PC-3 (cell line): ENCODE data around the gene TMEM108. TPM values are rescaled to one million over a fixed set of nuclear protein-coding genes. Genes with fewer than 3 reads are reported as not detected.

ENCODE experiments used
- ATAC-seq: fragments of 200-7000 bp; cut with Tn5 transposase; 2 replicates; pipeline ENCODE4 v1.9.1; 2020; ENCODE audit warnings: mild to moderate bottlenecking, moderate library complexity
- BruUV-seq: library from RNA; stranded (reverse); fragments of 400-500 nt; replicated peaks from 2 replicates; lab custom pipeline; 2021; lab: Mats Ljungman, UMichigan
- CTCF ChIA-PET: fragments of 300-600 bp; sonication (Branson Sonifier 250); formaldehyde crosslinking; loops from one replicate; lab custom pipeline; 2022; ENCODE audit warnings: antibody characterized with exemption; lab: Charles Lee
- POLR2A ChIA-PET: fragments of 300-600 bp; sonication (Branson Sonifier 250); formaldehyde crosslinking; loops from one replicate; lab custom pipeline; 2022; ENCODE audit warnings: antibody characterized with exemption; ENCODE audit not compliant: unreplicated experiment; lab: Charles Lee
- DNase-seq: peaks from one replicate; pipeline ENCODE4 v3.0.0-alpha.2; 2015
- H2AFZ ChIP-seq: fragments of 300-600 bp; sonication (generic); 2 replicates; pipeline ENCODE4 v1.6.0; 2016; ENCODE audit warnings: antibody characterized with exemption, low read length
- H3F3A ChIP-seq: fragments of 300-600 bp; sonication (generic); one replicate; pipeline ENCODE4 v1.6.0; 2017; ENCODE audit warnings: antibody characterized with exemption, low read length, control low read depth, mild to moderate bottlenecking; ENCODE audit not compliant: unreplicated experiment
- H3K27ac ChIP-seq: fragments of 300-600 bp; sonication (generic); 2 replicates; pipeline ENCODE4 v1.5.1; 2016; ENCODE audit warnings: mild to moderate bottlenecking, low read length
- H3K27me3 ChIP-seq: fragments of 300-600 bp; sonication (generic); 2 replicates; pipeline ENCODE4 v1.6.1; 2016; ENCODE audit warnings: low read length, mixed read lengths
- H3K36me3 ChIP-seq: fragments of 300-600 bp; sonication (generic); 2 replicates; pipeline ENCODE4 v1.6.1; 2016; ENCODE audit warnings: low read depth, mixed run types, low read length, mixed read lengths
- H3K4me1 ChIP-seq: fragments of 300-600 bp; sonication (generic); 2 replicates; pipeline ENCODE4 v1.5.1; 2016; ENCODE audit warnings: low read length; ENCODE audit not compliant: insufficient read depth
- H3K4me2 ChIP-seq: fragments of 300-600 bp; sonication (generic); 2 replicates; pipeline ENCODE4 v1.6.0; 2016; ENCODE audit warnings: low read length
- H3K4me3 ChIP-seq: fragments of 300-600 bp; sonication (generic); 2 replicates; pipeline ENCODE4 v1.5.1; 2016; ENCODE audit warnings: mild to moderate bottlenecking, low read length, mixed read lengths
- H3K79me2 ChIP-seq: fragments of 300-600 bp; sonication (generic); 2 replicates; pipeline ENCODE4 v1.6.1; 2017; ENCODE audit warnings: low read length, mixed read lengths
- H3K9ac ChIP-seq: fragments of 300-600 bp; sonication (generic); 2 replicates; pipeline ENCODE4 v1.6.0; 2016; ENCODE audit warnings: mild to moderate bottlenecking, low read length
- H3K9me2 ChIP-seq: fragments of 300-600 bp; sonication (generic); replicated peaks from 2 replicates; pipeline ENCODE4 v1.6.1; 2016; ENCODE audit warnings: mixed run types, low read length, mixed read lengths
- H3K9me3 ChIP-seq: fragments of 300-600 bp; sonication (generic); 2 replicates; pipeline ENCODE4 v1.6.1; 2016; ENCODE audit warnings: low read length, mixed read lengths
- H4K20me1 ChIP-seq: fragments of 300-600 bp; sonication (generic); 2 replicates; pipeline ENCODE4 v1.6.1; 2016; ENCODE audit warnings: low read length, mixed read lengths
- EZH2 ChIP-seq: fragments of 300-600 bp; sonication (generic); IDR thresholded peaks from one replicate; pipeline ENCODE4 v1.6.1; 2017; ENCODE audit warnings: antibody characterized with exemption, mild to moderate bottlenecking, low read length; ENCODE audit not compliant: unreplicated experiment
- EZH2phosphoT487 ChIP-seq: fragments of 300-600 bp; sonication (generic); IDR thresholded peaks from 2 replicates; pipeline ENCODE4 v1.6.1; 2018; ENCODE audit warnings: mild to moderate bottlenecking, antibody characterized with exemption, low read length, borderline replicate concordance
- intact Hi-C: fragments of 100-400 bp; cut with micrococcal nuclease; formaldehyde crosslinking; loops from 2 replicates; pipeline ENCODE4 v1.9.0; 2023
- total RNA-seq: library from RNA; depleted of rRNA; stranded (reverse); fragments of >200 nt; gene quantifications from 2 replicates; pipeline ENCODE4 v1.2.3, GENCODE V29; 2014
- TF ChIP-seq, protein P1 (sequence below): fragments of 300-600 bp; sonication (generic); conservative IDR thresholded peaks from 2 replicates; pipeline ENCODE4 v1.5.1; 2017; ENCODE audit warnings: antibody characterized with exemption, low read depth, mild to moderate bottlenecking, low read length

TMEM108 gene
- total RNA-seq, 1 experiment from 2014 or later: not detected

DNA sequence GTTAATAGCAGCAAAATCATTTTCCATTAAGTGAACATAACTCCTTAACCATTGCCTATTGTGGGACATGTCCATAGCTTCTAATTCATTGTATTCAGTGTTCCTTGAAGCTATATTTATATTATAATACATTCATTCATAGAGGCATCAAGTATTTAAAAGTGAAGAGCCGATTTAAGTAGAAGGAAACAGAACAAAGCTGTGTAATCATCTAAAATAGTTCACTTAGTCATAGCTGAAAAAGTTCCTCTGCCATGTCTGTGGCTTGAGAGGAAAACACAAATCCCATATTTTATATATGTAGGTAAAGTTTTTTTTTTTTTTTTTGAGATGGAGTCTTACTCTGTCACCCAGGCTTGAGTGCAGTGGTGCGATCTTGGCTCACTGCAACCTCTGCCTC lies 54.5 kb downstream of the TMEM108 start:
- POLR2A ChIA-PET: no interaction called here
- Histone ChIP-seq H3K4me2 (no peak overlapping the region), H3K36me3 (no peaks in the 10 kb centered on the region), H3K27me3 (no peaks in the 10 kb centered on the region), H3F3A (no peaks in the 10 kb centered on the region), H2AFZ (no peak overlapping the region), H4K20me1 (no peaks in the 10 kb centered on the region), H3K27ac (no peak overlapping the region), H3K9me3 (no peaks in the 10 kb centered on the region), H3K4me3 (no peak overlapping the region), H3K4me1 (no peaks in the 10 kb centered on the region), H3K9ac (no peak overlapping the region), H3K9me2 (no peaks in the 10 kb centered on the region), H3K79me2 (no peaks in the 10 kb centered on the region)
- TF ChIP-seq EZH2 (no peak), EZH2phosphoT487 (no peak)
- TF ChIP-seq, protein P1, sequence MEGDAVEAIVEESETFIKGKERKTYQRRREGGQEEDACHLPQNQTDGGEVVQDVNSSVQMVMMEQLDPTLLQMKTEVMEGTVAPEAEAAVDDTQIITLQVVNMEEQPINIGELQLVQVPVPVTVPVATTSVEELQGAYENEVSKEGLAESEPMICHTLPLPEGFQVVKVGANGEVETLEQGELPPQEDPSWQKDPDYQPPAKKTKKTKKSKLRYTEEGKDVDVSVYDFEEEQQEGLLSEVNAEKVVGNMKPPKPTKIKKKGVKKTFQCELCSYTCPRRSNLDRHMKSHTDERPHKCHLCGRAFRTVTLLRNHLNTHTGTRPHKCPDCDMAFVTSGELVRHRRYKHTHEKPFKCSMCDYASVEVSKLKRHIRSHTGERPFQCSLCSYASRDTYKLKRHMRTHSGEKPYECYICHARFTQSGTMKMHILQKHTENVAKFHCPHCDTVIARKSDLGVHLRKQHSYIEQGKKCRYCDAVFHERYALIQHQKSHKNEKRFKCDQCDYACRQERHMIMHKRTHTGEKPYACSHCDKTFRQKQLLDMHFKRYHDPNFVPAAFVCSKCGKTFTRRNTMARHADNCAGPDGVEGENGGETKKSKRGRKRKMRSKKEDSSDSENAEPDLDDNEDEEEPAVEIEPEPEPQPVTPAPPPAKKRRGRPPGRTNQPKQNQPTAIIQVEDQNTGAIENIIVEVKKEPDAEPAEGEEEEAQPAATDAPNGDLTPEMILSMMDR: no peak
- CTCF ChIA-PET: no interaction called here
- DNase-seq (no peak), ATAC-seq (no peak)
- intact Hi-C loops: no loop called here
- BruUV-seq: no TSS peak

- TF ChIP-seq, protein P1: no peak
- no peak for TF ChIP-seq EZH2phosphoT487
- TF ChIP-seq EZH2: no peak
- CTCF ChIA-PET: no interaction called here
- intact Hi-C loops: no loop called here
These were observed 55.2 kb downstream of the TMEM108 start for GRCh38 chr3:133093366-133093765.

DNA sequence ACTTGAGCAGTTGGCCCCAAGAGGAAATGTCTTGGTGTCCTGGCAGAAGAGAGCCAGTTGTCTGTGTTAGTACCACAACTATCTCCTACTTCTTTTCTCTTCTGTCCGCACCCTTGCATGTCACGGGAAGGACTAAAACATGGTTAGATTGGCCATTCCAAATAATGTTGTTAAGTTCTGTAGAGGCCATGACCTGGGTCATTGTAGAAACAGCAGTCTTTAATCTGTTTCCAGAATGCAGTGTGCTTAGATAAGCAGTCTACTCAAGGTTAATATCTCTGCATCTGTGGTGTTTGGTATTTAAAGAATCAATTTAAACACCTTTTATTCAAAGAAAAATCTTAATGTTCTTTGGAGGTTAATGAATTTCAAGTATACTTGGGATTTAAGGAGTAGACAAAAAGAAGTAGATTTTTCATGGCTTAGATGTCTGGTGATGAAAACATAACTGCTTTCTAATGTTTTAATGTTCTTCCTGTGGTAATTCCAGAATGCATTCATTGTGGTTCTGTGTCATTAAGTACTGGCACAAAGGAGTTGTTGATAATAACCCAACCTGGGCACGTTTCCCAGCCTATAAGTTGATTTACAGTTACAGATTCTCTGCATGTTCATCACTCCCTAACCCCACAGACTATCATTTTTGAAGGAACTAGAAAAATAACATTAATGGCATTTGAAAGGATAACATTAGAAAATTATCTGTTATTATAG lies 58.9 kb downstream of the TMEM108 start:
- Histone ChIP-seq H3K9me3 (no peaks in the 10 kb centered on the region), H3K4me2 (no peak overlapping the region), H3F3A (no peaks in the 10 kb centered on the region), H3K9ac (no peak overlapping the region), H3K9me2 (no peaks in the 10 kb centered on the region), H2AFZ (no peak overlapping the region), H3K4me3 (no peak overlapping the region), H3K79me2 (no peaks in the 10 kb centered on the region), H3K27me3 (no peaks in the 10 kb centered on the region), H3K4me1 (no peaks in the 10 kb centered on the region), H3K36me3 (no peaks in the 10 kb centered on the region), H3K27ac (no peak overlapping the region), H4K20me1 (no peaks in the 10 kb centered on the region)
- POLR2A ChIA-PET: no interaction called here
- no TSS peak for BruUV-seq
- CTCF ChIA-PET: no interaction called here
- TF ChIP-seq EZH2phosphoT487 (no peak), EZH2 (no peak)
- TF ChIP-seq, protein P1: no peak
- DNase-seq: no peak
- intact Hi-C loops: no loop called here
- no peak for ATAC-seq

More at GRCh38 chr3:133093366-133093765, 55.2 kb downstream of the TMEM108 start:
- no peak overlapping the region for H3K9ac ChIP-seq
- no peak for ATAC-seq
- POLR2A ChIA-PET: no interaction called here
- H3K4me1 ChIP-seq: no peaks in the 10 kb centered on the region
- no peak overlapping the region for H3K4me2 ChIP-seq
- H3K36me3 ChIP-seq: no peaks in the 10 kb centered on the region
- no peak overlapping the region for H3K4me3 ChIP-seq
- H4K20me1 ChIP-seq: no peaks in the 10 kb centered on the region
- DNase-seq: no peak
- H3K9me3 ChIP-seq: no peaks in the 10 kb centered on the region
- H3K27ac ChIP-seq: no peak overlapping the region
- H3K9me2 ChIP-seq: no peaks in the 10 kb centered on the region
- no peak overlapping the region for H2AFZ ChIP-seq
- no TSS peak for BruUV-seq
- no peaks in the 10 kb centered on the region for H3K27me3 ChIP-seq
- no peaks in the 10 kb centered on the region for H3F3A ChIP-seq
- no peaks in the 10 kb centered on the region for H3K79me2 ChIP-seq
